ENCODE results near the gene HDAC5.

GRCh38 chr17:44113868-44114840, 9.3 kb downstream of the HDAC5 start:
- TF ChIP-seq CTCF (IDR thresholded peaks at IDR 0.05) (no peak), POLR2AphosphoS5 (IDR thresholded peaks at IDR 0.05) (no peak), POLR2A (IDR thresholded peaks at IDR 0.05) (no peak), EP300 (IDR thresholded peaks at IDR 0.05) (no peak)
